Mesendoderm (in vitro differentiated cells): ENCODE results near the gene PRR14.

Source experiments
- DNase-seq: peaks from one replicate; pipeline ENCODE4 v3.0.0; 2013
- H2AK5ac ChIP-seq: 2 replicates; pipeline ENCODE4 v1.6.1; 2013; ENCODE audit warnings: low read length, inconsistent platforms
- H2BK120ac ChIP-seq: 2 replicates; pipeline ENCODE4 v1.6.1; 2013; ENCODE audit warnings: low read depth, mild to moderate bottlenecking, low read length, moderate library complexity, mixed read lengths
- H2BK15ac ChIP-seq: replicated peaks from 2 replicates; pipeline ENCODE4 v1.6.1; 2013; ENCODE audit warnings: low read depth, mild to moderate bottlenecking, moderate library complexity
- H2BK5ac ChIP-seq: 2 replicates; pipeline ENCODE4 v1.6.1; 2013; ENCODE audit warnings: low read length, inconsistent platforms
- H3K18ac ChIP-seq: 2 replicates; pipeline ENCODE4 v1.6.1; 2013; ENCODE audit warnings: mild to moderate bottlenecking, low read length, mixed read lengths
- H3K23ac ChIP-seq: one replicate; pipeline ENCODE4 v1.6.1; 2013; ENCODE audit warnings: low read length
- H3K27ac ChIP-seq: 2 replicates; pipeline ENCODE4 v1.5.1; 2013; ENCODE audit warnings: low read depth, mild to moderate bottlenecking, inconsistent platforms, low read length, moderate library complexity
- H3K27me3 ChIP-seq: 2 replicates; pipeline ENCODE4 v1.6.1; 2013; ENCODE audit warnings: low read length, control low read depth, mild to moderate bottlenecking, inconsistent platforms; ENCODE audit not compliant: insufficient read depth, poor library complexity
- H3K36me3 ChIP-seq: 2 replicates; pipeline ENCODE4 v1.6.1; 2013; ENCODE audit warnings: low read length, inconsistent platforms; ENCODE audit not compliant: control insufficient read depth, insufficient read depth
- H3K4ac ChIP-seq: one replicate; pipeline ENCODE4 v1.6.1; 2013; ENCODE audit warnings: low read depth, mild to moderate bottlenecking, low read length, moderate library complexity
- H3K4me1 ChIP-seq: 2 replicates; pipeline ENCODE4 v1.6.1; 2013; ENCODE audit warnings: low read depth, low read length, inconsistent platforms; ENCODE audit not compliant: control insufficient read depth
- H3K4me2 ChIP-seq: 2 replicates; pipeline ENCODE4 v1.6.1; 2013; ENCODE audit warnings: low read length
- H3K4me3 ChIP-seq: 2 replicates; pipeline ENCODE4 v1.5.1; 2013; ENCODE audit warnings: mild to moderate bottlenecking, low read length
- H3K56ac ChIP-seq: one replicate; pipeline ENCODE4 v1.6.1; 2013; ENCODE audit warnings: low read length
- H3K79me1 ChIP-seq: 2 replicates; pipeline ENCODE4 v1.6.1; 2013; ENCODE audit warnings: low read length, inconsistent platforms
- H3K79me2 ChIP-seq: 2 replicates; pipeline ENCODE4 v1.6.1; 2013; ENCODE audit warnings: mild to moderate bottlenecking, low read length; ENCODE audit not compliant: control insufficient read depth, insufficient read depth
- H3K9ac ChIP-seq: 2 replicates; pipeline ENCODE4 v1.6.1; 2013; ENCODE audit warnings: low read length, inconsistent platforms
- H4K5ac ChIP-seq: one replicate; pipeline ENCODE4 v1.6.1; 2013; ENCODE audit warnings: low read length
- H4K8ac ChIP-seq: one replicate; pipeline ENCODE4 v1.6.1; 2013; ENCODE audit warnings: low read depth, mild to moderate bottlenecking, control low read depth, low read length, moderate library complexity
- WGBS: extraction: QIAGEN DNeasy Blood & Tissue Kit; methylation state at CpG from one replicate; pipeline ENCODE4 v1.1.7; 2013; ENCODE audit warnings: low lambda C conversion rate, missing lambda C conversion rate; ENCODE audit not compliant: insufficient coverage; ENCODE audit errors: extremely low coverage; 5-methylcytosine and 5-hydroxymethylcytosine counted together

Gene PRR14

GRCh38 chr16:30658731-30659506 lies 8.2 kb downstream of the PRR14 start:
- Histone ChIP-seq H2BK5ac (no peak overlapping the region), H3K56ac (peak overlapping the region; percentile 99), H3K79me1 (peaks cover 7% of the 10 kb centered on the region), H3K79me2 (no peaks in the 10 kb centered on the region), H3K4me1 (peaks cover 3% of the 10 kb centered on the region), H3K23ac (peak overlapping the region; percentile 80), H3K27me3 (no peaks in the 10 kb centered on the region), H3K9ac (peak overlapping the region; percentile 89), H3K27ac (peak overlapping the region; percentile 67), H3K4ac (peak overlapping the region; percentile 50), H2AK5ac (no peak overlapping the region), H3K4me3 (peak overlapping the region; percentile 82), H2BK120ac (no peak overlapping the region), H3K18ac (peak overlapping the region; percentile 90), H4K8ac (no peak overlapping the region), H4K5ac (no peak overlapping the region), H2BK15ac (no peak overlapping the region), H3K36me3 (peaks cover 10% of the 10 kb centered on the region), H3K4me2 (peak overlapping the region; percentile 59)
- WGBS = no CpG with 5 or more reads among the region's 64 CpGs
- peak; percentile 98 for DNase-seq

- H3K4me3 ChIP-seq = peak overlapping the region; percentile 82
- H3K56ac ChIP-seq = peak overlapping the region; percentile 99
- peaks cover 3% of the 10 kb centered on the region for H3K4me1 ChIP-seq
- H3K4ac ChIP-seq = no peak overlapping the region
- no peak overlapping the region for H2BK5ac ChIP-seq
- H3K27me3 ChIP-seq = no peaks in the 10 kb centered on the region
- H3K79me1 ChIP-seq = peaks cover 7% of the 10 kb centered on the region
- H3K27ac ChIP-seq = peak overlapping the region; percentile 67
- peak overlapping the region; percentile 89 for H3K9ac ChIP-seq
- peak overlapping the region; percentile 80 for H3K23ac ChIP-seq
- H2BK15ac ChIP-seq = no peak overlapping the region
- no peak overlapping the region for H2BK120ac ChIP-seq
- H3K18ac ChIP-seq = peak overlapping the region; percentile 90
- whole genome bisulfite sequencing = no CpG with 5 or more reads among the region's 84 CpGs
- peak overlapping the region; percentile 58 for H3K4me2 ChIP-seq
- H4K8ac ChIP-seq = no peak overlapping the region
- DNase-seq = peak; percentile 10
- no peaks in the 10 kb centered on the region for H3K79me2 ChIP-seq
- H3K36me3 ChIP-seq = peaks cover 10% of the 10 kb centered on the region
- no peak overlapping the region for H4K5ac ChIP-seq
- H2AK5ac ChIP-seq = no peak overlapping the region
Measured at GRCh38 chr16:30659507-30660423, 9.0 kb downstream of the PRR14 start.

- Histone ChIP-seq H3K4ac (no peak overlapping the region), H3K23ac (no peak overlapping the region), H3K9ac (peak overlapping the region; percentile 89), H2AK5ac (no peak overlapping the region), H3K79me1 (peaks cover 7% of the 10 kb centered on the region), H2BK5ac (no peak overlapping the region), H4K5ac (no peak overlapping the region), H4K8ac (no peak overlapping the region), H3K4me2 (peak overlapping the region; percentile 58), H3K36me3 (peaks cover 10% of the 10 kb centered on the region), H3K18ac (no peak overlapping the region), H3K79me2 (no peaks in the 10 kb centered on the region), H2BK15ac (no peak overlapping the region), H3K27me3 (no peaks in the 10 kb centered on the region), H3K56ac (peak overlapping the region; percentile 99), H2BK120ac (no peak overlapping the region), H3K4me3 (no peak overlapping the region), H3K4me1 (peaks cover 3% of the 10 kb centered on the region), H3K27ac (no peak overlapping the region)
- no peak for DNase-seq
- no CpG with 5 or more reads among the region's 21 CpGs for whole genome bisulfite sequencing
Measured at GRCh38 chr16:30660424-30661261, 9.9 kb downstream of the PRR14 start.

- no peak overlapping the region for H3K4me2 ChIP-seq
- no peak overlapping the region for H2AK5ac ChIP-seq
- H3K36me3 ChIP-seq = peaks cover 13% of the 10 kb centered on the region
- H3K56ac ChIP-seq = no peak overlapping the region
- H4K8ac ChIP-seq = no peak overlapping the region
- no peak overlapping the region for H3K9ac ChIP-seq
- H3K4me3 ChIP-seq = no peak overlapping the region
- no peak overlapping the region for H3K27ac ChIP-seq
- peaks cover 7% of the 10 kb centered on the region for H3K79me1 ChIP-seq
- H4K5ac ChIP-seq = no peak overlapping the region
- no peaks in the 10 kb centered on the region for H3K27me3 ChIP-seq
- H3K23ac ChIP-seq = no peak overlapping the region
- WGBS = no CpG with 5 or more reads among the region's 17 CpGs
- no peak for DNase-seq
- no peak overlapping the region for H2BK120ac ChIP-seq
- no peak overlapping the region for H3K18ac ChIP-seq
- peaks cover 3% of the 10 kb centered on the region for H3K4me1 ChIP-seq
- no peak overlapping the region for H2BK5ac ChIP-seq
- no peak overlapping the region for H3K4ac ChIP-seq
- H3K79me2 ChIP-seq = no peaks in the 10 kb centered on the region
- H2BK15ac ChIP-seq = no peak overlapping the region
Measured at GRCh38 chr16:30662449-30662848, 11.7 kb downstream of the PRR14 start.

GRCh38 chr16:30663038-30663437 lies 12.3 kb downstream of the PRR14 start:
- no peak overlapping the region for H3K4me3 ChIP-seq
- H3K27me3 ChIP-seq = no peaks in the 10 kb centered on the region
- no peak overlapping the region for H4K8ac ChIP-seq
- peaks cover 13% of the 10 kb centered on the region for H3K36me3 ChIP-seq
- no peak overlapping the region for H3K56ac ChIP-seq
- H3K79me2 ChIP-seq = no peaks in the 10 kb centered on the region
- no peak overlapping the region for H3K23ac ChIP-seq
- H4K5ac ChIP-seq = no peak overlapping the region
- no peak for DNase-seq
- no peak overlapping the region for H2AK5ac ChIP-seq
- H2BK120ac ChIP-seq = no peak overlapping the region
- peaks cover 7% of the 10 kb centered on the region for H3K79me1 ChIP-seq
- H3K27ac ChIP-seq = no peak overlapping the region
- WGBS = no CpG with 5 or more reads among the region's 8 CpGs
- no peak overlapping the region for H2BK15ac ChIP-seq
- peaks cover 3% of the 10 kb centered on the region for H3K4me1 ChIP-seq
- H3K9ac ChIP-seq = no peak overlapping the region
- no peak overlapping the region for H2BK5ac ChIP-seq
- no peak overlapping the region for H3K4me2 ChIP-seq
- no peak overlapping the region for H3K4ac ChIP-seq
- no peak overlapping the region for H3K18ac ChIP-seq
